ENCODE measurements around the gene SLC2A1. TPM values are rescaled to one million over a fixed set of nuclear protein-coding genes. Genes with fewer than 3 reads are reported as not detected.
"Not testable (repeated sequence)": the region's sequence is repeated elsewhere in the genome, so short reads cannot be mapped to it uniquely, and the experiment has no call there.

SLC2A1 gene
- total RNA-seq, 4 donors from 2014 or later = 238 to 883 (median 448) TPM

DNA sequence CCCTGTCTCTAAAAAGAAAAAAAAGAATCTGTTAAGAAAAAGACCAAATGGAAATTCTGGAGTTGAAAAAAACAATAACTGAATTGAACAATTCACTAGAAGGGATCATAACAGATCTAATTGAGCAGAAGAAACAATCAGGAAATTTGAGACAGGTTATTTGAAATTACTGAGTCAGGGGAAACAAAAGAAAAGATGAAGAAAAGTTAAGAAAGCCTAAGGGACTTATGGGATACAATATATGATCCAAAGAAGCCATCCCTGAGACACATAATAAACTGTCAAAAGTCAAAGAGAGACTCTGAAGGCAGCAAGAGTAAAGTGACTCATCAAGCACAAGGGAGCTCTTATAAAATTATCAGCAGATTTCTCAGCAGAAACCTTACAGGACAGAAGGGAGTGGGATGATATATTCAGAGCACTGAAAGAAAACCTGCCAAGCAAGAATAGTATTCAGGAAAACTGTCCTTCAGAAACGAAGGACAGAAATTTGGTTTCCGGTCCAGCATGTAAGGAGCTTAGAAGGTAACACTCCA is 44.5 kb downstream of the SLC2A1 start:
- H3K36me3 ChIP-seq = no peaks in the 10 kb centered on the region
- no peak for DNase-seq
- H3K27ac ChIP-seq = peak overlapping the region in 2 of 4 donors; percentile 8 to 41
- H3K4me3 ChIP-seq = no peak overlapping the region
- intact Hi-C loops (cut with DNase I) = no loop called here
- 31 to 56% methylated on average over 2 of the region's 2 CpGs for WGBS, 2 donors
- peaks cover 0 to 4% (median 0%) of the 10 kb centered on the region in 4 donors for H3K27me3 ChIP-seq
- TF ChIP-seq, protein P1, sequence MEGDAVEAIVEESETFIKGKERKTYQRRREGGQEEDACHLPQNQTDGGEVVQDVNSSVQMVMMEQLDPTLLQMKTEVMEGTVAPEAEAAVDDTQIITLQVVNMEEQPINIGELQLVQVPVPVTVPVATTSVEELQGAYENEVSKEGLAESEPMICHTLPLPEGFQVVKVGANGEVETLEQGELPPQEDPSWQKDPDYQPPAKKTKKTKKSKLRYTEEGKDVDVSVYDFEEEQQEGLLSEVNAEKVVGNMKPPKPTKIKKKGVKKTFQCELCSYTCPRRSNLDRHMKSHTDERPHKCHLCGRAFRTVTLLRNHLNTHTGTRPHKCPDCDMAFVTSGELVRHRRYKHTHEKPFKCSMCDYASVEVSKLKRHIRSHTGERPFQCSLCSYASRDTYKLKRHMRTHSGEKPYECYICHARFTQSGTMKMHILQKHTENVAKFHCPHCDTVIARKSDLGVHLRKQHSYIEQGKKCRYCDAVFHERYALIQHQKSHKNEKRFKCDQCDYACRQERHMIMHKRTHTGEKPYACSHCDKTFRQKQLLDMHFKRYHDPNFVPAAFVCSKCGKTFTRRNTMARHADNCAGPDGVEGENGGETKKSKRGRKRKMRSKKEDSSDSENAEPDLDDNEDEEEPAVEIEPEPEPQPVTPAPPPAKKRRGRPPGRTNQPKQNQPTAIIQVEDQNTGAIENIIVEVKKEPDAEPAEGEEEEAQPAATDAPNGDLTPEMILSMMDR (IDR thresholded peaks at IDR 0.05) = no peak
- TF ChIP-seq POLR2A (IDR thresholded peaks at IDR 0.05) = no peak
- H3K4me1 ChIP-seq = peaks cover 0 to 9% (median 8%) of the 10 kb centered on the region in 3 donors
- peaks cover 0 to 6% (median 0%) of the 10 kb centered on the region in 3 donors for H3K9me3 ChIP-seq

DNA sequence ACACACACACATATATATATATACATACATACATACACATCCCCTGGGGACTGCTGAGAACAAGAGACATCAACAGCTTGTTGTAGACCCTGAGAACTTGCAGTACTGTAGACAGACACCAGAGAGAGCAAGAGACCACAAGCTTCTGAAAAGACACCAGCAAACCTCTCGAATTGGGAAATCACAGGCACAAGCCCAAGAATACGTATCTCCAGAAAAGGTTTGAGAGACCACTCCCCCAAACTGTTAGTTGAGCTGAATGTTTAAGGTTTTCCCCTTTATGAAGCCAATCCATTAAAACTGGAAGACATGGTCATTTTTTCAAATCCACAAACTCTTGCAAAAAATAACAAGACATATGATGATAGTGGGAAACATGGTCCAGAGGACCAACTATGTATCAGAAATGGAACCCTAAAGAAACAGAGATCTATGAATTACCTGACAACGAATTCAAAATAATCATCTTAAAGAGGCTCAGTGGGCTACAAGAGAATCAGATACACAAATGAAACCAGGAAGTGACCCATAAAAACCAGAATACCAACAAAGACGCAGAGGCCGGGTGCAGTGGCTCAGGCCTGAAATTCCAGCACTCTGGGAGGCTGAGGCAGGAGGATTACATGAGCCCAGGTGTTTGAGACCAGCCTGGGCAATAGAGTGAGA is 45.1 kb downstream of the SLC2A1 start:
- Histone ChIP-seq H3K4me3 (no peak overlapping the region), H3K27ac (peak overlapping the region in 2 of 4 donors; percentile 8 to 41), H3K36me3 (no peaks in the 10 kb centered on the region), H3K9me3 (peaks cover 0 to 6% (median 0%) of the 10 kb centered on the region in 3 donors), H3K27me3 (peaks cover 0 to 4% (median 0%) of the 10 kb centered on the region in 4 donors), H3K4me1 (peaks cover 0 to 9% (median 8%) of the 10 kb centered on the region in 3 donors)
- 38 to 40% methylated on average over 5 of the region's 5 CpGs for whole genome bisulfite sequencing, 2 donors
- no peak for TF ChIP-seq POLR2A (IDR thresholded peaks at IDR 0.05)
- TF ChIP-seq, protein P1 (IDR thresholded peaks at IDR 0.05) = peak; percentile 49 to 96 (median 92)
- no peak for DNase-seq
- intact Hi-C loops (cut with DNase I) = no loop called here

DNA sequence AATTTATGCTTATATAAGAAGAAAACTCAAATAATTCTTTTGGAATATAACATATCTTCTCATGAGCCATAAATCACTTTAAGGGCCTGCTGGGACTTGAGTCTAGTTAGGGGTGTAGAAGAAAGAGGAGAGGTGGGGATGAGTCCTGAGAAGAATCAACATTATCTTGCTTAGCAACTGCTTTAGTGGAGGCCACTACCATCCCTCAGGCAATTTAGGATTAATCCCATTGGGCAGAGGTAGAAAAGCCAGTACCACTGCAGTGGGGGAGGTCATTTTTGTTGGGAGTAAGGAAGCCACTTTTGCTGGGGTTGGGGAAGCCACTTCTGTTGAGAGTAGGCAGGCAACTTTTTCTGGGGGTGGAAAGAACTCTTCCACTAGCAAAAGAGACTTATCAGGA is 47.7 kb downstream of the SLC2A1 start:
- H3K27me3 ChIP-seq = peaks cover 0 to 4% (median 0%) of the 10 kb centered on the region in 4 donors
- intact Hi-C loops (cut with DNase I) = no loop called here
- TF ChIP-seq, protein P1 (IDR thresholded peaks at IDR 0.05) = no peak
- no peak for TF ChIP-seq POLR2A (IDR thresholded peaks at IDR 0.05)
- H3K4me3 ChIP-seq = no peak overlapping the region
- DNase-seq = no peak
- H3K27ac ChIP-seq = no peak overlapping the region
- peaks cover 0 to 6% (median 0%) of the 10 kb centered on the region in 3 donors for H3K9me3 ChIP-seq
- peaks cover 0 to 9% (median 8%) of the 10 kb centered on the region in 3 donors for H3K4me1 ChIP-seq
- no peaks in the 10 kb centered on the region for H3K36me3 ChIP-seq

DNA sequence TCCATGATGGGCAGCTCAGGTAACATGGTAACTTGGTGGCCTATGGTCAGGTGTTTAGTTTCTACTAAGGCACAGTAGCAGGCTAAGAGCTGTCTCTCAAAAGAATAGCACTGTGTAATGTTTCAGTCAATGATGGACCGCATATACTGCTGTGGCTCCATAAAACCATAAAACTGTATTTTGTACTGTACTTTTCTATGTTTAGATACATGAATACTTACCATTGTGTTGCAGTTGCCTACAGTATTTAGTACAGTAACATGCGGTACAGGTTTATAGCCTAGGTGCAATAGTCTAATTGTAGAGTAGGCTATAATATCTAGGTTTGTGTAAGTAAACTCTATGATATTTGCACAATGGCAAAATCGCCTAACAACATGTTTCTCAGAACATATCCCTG is 50.6 kb downstream of the SLC2A1 start:
- 98% methylated on average over 3 of the region's 3 CpGs for WGBS, 2 donors
- DNase-seq = no peak
- intact Hi-C loops (cut with DNase I) = no loop called here
- Histone ChIP-seq H3K4me3 (no peak overlapping the region), H3K27me3 (no peaks in the 10 kb centered on the region), H3K4me1 (peaks cover 0 to 5% (median 0%) of the 10 kb centered on the region in 3 donors), H3K36me3 (no peaks in the 10 kb centered on the region), H3K27ac (no peak overlapping the region), H3K9me3 (no peaks in the 10 kb centered on the region)
- no peak for TF ChIP-seq POLR2A (IDR thresholded peaks at IDR 0.05)
- TF ChIP-seq, protein P1 (IDR thresholded peaks at IDR 0.05) = no peak

DNA sequence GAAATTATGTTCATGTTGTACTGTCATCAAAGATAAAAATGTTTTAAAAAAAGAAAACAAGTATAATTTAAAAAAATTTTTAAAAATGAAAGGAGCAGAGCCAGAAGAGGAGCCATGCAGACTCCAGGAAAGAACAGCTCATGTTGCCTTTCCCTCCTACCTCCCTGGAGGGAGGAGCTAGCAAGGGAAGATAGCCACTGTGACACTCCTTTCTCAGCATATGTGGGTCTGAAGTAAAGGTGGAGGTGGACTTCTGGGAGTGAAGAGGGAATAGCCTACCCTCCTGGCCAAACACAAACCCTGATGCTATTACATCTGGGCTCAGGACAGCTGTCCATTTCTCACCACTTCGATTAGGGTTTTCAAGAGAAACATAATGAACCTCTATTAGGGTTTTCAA is 54.2 kb downstream of the SLC2A1 start:
- Histone ChIP-seq H3K36me3 (no peaks in the 10 kb centered on the region), H3K27me3 (no peaks in the 10 kb centered on the region), H3K4me3 (no peak overlapping the region), H3K9me3 (no peaks in the 10 kb centered on the region), H3K4me1 (no peaks in the 10 kb centered on the region), H3K27ac (no peak overlapping the region)
- TF ChIP-seq, protein P1 (IDR thresholded peaks at IDR 0.05) = no peak
- TF ChIP-seq POLR2A (IDR thresholded peaks at IDR 0.05) = no peak
- intact Hi-C loops (cut with DNase I) = no loop called here
- DNase-seq = no peak
- WGBS, 2 donors = 72 to 88% methylated on average over 1 of the region's 1 CpG

DNA sequence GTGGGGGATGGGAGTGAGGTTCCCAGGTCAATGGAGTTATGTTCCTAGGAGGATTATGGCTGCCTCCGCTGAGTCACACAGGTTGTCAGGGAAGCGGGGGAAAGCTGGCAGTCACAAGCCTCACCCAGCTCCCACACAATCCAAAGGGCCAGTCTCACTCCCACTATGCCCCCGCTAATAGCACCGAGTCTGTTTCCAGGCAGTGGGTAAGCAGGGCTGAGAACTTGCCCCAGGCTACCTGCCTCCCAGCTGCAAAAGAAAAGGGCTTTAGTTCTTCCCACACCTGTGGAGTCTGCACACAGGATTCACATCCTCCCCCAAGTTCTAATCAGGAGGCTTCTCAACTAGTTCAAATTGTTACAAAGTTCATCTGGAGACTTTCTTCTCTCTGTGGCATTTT is 58.7 kb downstream of the SLC2A1 start:
- H3K27me3 ChIP-seq; H3K4me3 ChIP-seq; H3K36me3 ChIP-seq; H3K9me3 ChIP-seq; H3K27ac ChIP-seq; intact Hi-C loops (cut with DNase I); DNase-seq; H3K4me1 ChIP-seq: not testable (repeated sequence)
- WGBS, 2 donors = 91% methylated on average over 4 of the region's 4 CpGs; no CpG with 5 or more reads in 1 of the 2 donors
